ENCODE data around the gene ATF7IP2.
"Not testable (repeated sequence)": the region's sequence is repeated elsewhere in the genome, so short reads cannot be mapped to it uniquely, and the experiment has no call there.

Gene ATF7IP2

DNA sequence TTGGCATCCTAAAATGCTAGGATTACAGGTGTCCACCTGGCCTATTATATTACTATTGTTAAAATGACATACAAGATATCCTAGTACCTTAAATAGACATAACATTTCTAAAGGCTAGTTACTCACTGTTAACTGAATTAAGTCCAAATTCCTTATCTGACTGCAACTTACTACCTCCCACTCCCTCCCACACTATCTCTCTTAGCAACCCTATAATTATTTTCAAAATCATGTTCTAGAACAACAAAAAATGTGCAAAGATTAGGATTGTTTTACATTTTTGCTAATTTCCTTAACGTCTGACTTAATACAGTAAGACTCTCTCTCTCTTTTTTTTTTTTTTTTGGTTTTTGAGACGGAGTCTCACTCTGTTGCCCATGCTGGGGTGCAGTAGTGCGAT, 2.2 kb upstream of the ATF7IP2 start:
- FAIRE-seq (no peak), DNase-seq (ENCODE audit: insufficient read length) (no peak)
- TF ChIP-seq TAF1 (IDR thresholded peaks at IDR 0.05; ENCODE audit: borderline replicate concordance, low read depth, low read length) = no peak

DNA sequence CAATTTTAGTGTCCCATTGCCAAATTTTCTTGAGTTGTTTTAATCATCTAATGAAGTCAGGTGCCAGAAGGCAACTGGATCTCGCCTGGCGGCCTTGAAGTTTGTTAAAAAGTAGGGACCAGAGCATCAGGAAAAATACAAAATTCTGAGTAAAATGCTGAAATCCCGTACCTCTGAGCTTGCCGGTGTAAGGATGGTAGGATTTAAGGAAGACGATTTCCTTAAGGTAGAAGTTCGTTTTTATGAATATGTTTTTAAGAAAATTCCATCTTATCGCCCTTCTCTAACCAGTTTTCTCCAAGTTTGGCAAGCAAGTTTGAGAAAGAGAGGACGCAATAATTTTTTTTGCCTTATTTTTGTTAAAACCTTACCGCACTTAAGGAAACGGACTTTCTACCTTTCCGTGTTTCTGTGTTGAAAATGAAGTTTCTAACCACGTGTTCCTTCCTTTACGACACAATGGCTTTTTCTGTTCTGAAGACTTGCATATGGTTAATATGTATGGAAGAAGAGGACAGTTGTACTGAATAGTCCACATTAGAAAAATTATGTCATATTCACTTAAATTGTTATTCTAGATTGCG, 748 bp downstream of the ATF7IP2 start:
- no peak for DNase-seq (ENCODE audit: insufficient read length)
- no peak for TF ChIP-seq POLR2AphosphoS5 (IDR thresholded peaks at IDR 0.05; ENCODE audit: low read depth, low read length)
- no peak for TF ChIP-seq POLR2A (IDR thresholded peaks at IDR 0.05; ENCODE audit: low read depth, low read length)
- no peak for TF ChIP-seq TAF1 (IDR thresholded peaks at IDR 0.05; ENCODE audit: borderline replicate concordance, low read depth, low read length)
- FAIRE-seq = no peak

DNA sequence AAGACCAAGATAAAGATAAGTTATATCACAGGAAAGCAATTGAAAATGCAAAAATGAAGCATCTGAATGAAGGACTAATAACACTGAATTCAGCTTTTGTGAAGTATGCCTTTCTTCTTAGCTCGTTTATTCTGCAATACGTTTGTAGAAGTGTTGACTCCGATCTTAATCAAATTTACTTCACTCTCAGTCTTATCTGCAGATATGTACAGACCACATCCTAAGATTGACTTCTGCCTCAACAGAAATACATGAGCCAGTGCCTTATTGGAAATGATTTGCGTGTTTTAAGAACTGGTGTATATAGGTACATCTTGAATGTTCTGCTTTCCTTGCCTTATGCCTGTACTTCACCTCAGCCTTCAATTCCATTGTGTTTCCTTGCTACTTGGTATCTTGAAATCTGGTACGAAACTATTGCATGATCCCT, 1.3 kb downstream of the ATF7IP2 start:
- FAIRE-seq (peak; percentile 79), DNase-seq (ENCODE audit: insufficient read length) (no peak)
- TF ChIP-seq TAF1 (IDR thresholded peaks at IDR 0.05; ENCODE audit: borderline replicate concordance, low read depth, low read length) (no peak), POLR2A (IDR thresholded peaks at IDR 0.05; ENCODE audit: low read depth, low read length) (no peak), POLR2AphosphoS5 (IDR thresholded peaks at IDR 0.05; ENCODE audit: low read depth, low read length) (no peak)

DNA sequence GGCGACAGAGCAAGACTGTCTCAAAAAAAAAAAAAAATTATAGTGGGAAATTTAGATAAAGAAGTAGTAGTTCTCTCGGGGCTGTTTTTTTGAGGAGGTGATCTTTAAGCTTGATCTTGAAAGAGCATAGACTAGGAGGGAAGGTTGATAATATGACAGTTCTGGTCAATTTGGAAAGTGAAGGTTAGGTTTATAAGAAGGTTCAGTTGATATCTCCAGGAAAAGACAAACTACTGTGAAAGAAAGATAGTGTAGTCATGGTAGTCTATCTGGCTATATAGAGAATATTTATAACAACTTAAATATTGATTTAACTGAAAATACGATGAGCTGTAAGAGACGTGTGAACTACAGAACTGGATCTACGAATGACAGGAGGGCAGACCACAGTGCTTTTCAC, 3.1 kb downstream of the ATF7IP2 start:
- DNase-seq (ENCODE audit: insufficient read length) (no peak), FAIRE-seq (no peak)
- TF ChIP-seq POLR2AphosphoS5 (IDR thresholded peaks at IDR 0.05; ENCODE audit: low read depth, low read length) (no peak), TAF1 (IDR thresholded peaks at IDR 0.05; ENCODE audit: borderline replicate concordance, low read depth, low read length) (no peak), POLR2A (IDR thresholded peaks at IDR 0.05; ENCODE audit: low read depth, low read length) (no peak)

DNA sequence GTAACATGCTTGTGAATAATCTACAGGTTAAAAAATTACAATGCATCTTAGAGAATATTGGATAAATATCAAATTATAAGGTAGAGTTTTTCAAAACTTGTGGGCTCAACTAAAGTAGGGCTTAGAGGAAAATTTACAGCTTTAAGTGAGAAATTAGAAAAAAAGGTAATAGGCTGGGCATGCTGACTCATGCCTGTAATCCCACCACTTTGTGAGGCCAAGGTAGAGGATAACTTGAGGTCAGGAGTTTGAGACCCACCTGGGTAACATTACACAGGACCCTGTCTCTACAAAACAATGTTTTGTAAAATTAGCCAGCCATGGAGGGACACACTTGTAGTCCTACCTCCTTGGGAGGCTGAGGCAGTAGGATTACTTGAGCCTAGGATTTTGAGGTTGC, 4.5 kb downstream of the ATF7IP2 start:
- no peak for FAIRE-seq
- no peak for DNase-seq (ENCODE audit: insufficient read length)
- TF ChIP-seq TAF1 (IDR thresholded peaks at IDR 0.05; ENCODE audit: borderline replicate concordance, low read depth, low read length) = no peak
- no peak for TF ChIP-seq POLR2A (IDR thresholded peaks at IDR 0.05; ENCODE audit: low read depth, low read length)
- no peak for TF ChIP-seq POLR2AphosphoS5 (IDR thresholded peaks at IDR 0.05; ENCODE audit: low read depth, low read length)

DNA sequence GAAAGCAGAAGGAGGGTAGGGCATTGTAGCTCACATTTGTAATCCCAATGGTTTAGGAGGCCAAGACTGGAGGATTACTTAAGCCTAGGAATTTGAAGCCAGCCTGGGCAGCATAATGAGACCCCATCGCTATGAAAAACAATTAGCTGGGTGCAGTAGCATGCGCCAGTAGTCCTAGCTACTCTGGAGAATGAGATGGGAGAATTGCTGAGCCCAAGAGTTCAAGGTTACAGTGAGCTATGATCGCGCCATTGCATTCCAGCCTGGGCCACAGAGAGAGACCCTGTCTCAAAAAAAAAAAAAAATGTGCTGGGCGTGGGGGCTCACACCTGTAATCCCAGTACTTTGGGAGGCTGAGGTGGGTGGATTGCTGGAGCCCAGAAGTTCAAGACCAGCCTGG, 5.0 kb downstream of the ATF7IP2 start:
- no peak for FAIRE-seq

DNA sequence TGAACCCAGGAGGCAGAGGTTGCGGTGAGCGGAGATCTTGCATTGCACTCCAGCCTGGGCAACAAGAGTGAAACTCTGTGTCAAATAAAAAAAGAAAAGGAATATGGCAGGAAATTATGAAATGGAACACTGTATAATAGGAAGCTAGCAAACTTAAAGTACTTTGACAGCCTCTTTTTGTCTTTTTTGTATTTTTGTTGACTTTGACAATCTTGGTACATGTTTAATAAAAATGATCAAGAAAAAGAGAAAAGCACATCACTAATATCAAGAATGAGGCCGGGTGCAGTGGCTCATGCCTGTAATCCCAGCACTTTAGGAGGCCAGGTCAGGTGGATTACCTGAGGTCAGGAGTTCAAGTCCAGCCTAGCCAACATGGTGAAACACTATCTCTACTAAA, 5.5 kb downstream of the ATF7IP2 start:
- TF ChIP-seq POLR2AphosphoS5 (IDR thresholded peaks at IDR 0.05; ENCODE audit: low read depth, low read length) = no peak
- no peak for TF ChIP-seq POLR2A (IDR thresholded peaks at IDR 0.05; ENCODE audit: low read depth, low read length)
- no peak for TF ChIP-seq TAF1 (IDR thresholded peaks at IDR 0.05; ENCODE audit: borderline replicate concordance, low read depth, low read length)
- no peak for FAIRE-seq

More for the DNA sequence above, 5.0 kb downstream of the ATF7IP2 start:
- no peak for DNase-seq (ENCODE audit: insufficient read length)
- no peak for TF ChIP-seq TAF1 (IDR thresholded peaks at IDR 0.05; ENCODE audit: borderline replicate concordance, low read depth, low read length)
- TF ChIP-seq POLR2AphosphoS5 (IDR thresholded peaks at IDR 0.05; ENCODE audit: low read depth, low read length) = no peak
- no peak for TF ChIP-seq POLR2A (IDR thresholded peaks at IDR 0.05; ENCODE audit: low read depth, low read length)

DNA sequence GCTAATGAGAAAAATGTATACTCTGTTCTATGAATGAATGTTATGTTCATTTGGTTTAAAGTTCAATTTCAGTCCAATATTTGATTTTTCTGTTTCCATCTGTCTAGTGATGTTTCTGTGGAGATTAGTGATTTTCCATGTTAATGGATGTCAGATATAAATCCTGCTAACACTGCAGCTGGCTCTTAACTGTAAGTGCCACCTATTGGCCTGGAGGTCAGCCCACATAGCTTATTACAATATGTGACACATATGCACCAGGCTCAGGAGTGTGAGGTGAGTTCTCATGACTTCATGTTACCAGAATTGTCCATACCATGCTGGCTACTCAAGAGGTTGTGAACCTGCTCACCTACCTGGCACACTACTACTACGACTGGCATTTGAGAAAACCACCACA, 17.1 kb downstream of the ATF7IP2 start:
- FAIRE-seq (no peak), DNase-seq (ENCODE audit: insufficient read length) (no peak)
- TF ChIP-seq POLR2AphosphoS5 (IDR thresholded peaks at IDR 0.05; ENCODE audit: low read depth, low read length) (no peak), POLR2A (IDR thresholded peaks at IDR 0.05; ENCODE audit: low read depth, low read length) (no peak), TAF1 (IDR thresholded peaks at IDR 0.05; ENCODE audit: borderline replicate concordance, low read depth, low read length) (no peak)

More for the DNA sequence above, 5.5 kb downstream of the ATF7IP2 start:
- DNase-seq (ENCODE audit: insufficient read length) = no peak

DNA sequence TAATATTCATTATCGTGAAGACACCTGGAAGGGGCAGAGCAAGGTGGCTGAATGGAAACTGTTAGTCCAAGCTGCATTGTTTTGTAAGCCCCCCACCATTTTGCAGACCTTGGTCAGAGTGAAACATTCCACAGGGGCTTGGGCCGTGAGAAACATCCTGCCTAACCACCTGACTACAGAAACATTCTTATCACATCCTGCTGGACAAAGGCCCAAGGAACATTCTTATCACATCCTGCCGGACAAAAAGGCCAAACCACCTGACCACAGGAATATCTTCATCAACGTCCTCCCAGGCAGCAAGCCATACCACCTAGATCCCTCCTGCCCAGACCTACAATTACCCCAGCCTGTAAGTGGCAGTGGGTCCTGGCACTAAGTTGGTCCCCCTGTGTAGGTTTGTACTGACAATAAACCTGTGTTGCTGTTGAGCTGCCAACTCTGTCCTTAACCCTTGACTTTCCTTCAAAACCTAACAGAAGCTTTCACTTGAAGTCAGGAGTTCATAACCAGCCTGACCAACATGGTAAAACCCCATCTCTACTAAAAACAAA, 19.6 kb downstream of the ATF7IP2 start:
- no peak for TF ChIP-seq POLR2AphosphoS5 (IDR thresholded peaks at IDR 0.05; ENCODE audit: low read depth, low read length)
- TF ChIP-seq POLR2A (IDR thresholded peaks at IDR 0.05; ENCODE audit: low read depth, low read length) = no peak
- no peak for TF ChIP-seq TAF1 (IDR thresholded peaks at IDR 0.05; ENCODE audit: borderline replicate concordance, low read depth, low read length)
- FAIRE-seq (no peak), DNase-seq (ENCODE audit: insufficient read length) (no peak)

DNA sequence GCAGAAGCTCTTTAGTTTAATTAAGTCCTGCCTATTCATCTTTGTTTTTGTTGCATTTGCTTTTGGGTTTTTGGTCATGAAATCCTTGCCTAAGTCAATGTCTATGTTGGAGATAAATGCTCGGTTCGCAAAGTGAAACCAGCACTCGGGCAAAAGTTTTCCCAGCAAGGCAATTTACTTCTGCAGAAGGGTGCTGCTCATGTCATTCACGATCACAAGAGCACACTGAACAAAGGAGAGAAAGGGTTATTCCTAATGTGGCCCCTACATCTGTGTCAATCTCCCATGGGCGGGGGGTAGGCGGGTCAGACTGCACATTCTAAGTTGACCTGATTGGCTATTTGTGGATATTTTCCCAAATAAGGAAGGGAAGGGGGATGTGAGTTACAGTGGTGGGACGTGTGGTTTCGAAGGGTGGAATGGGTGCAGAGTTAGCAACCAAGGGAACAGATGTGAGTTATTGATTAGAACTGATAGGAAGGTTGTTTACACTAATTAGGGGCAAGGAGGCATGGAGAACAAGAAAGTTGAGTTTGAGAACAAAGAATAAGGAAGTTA, 23.0 kb downstream of the ATF7IP2 start:
- FAIRE-seq = no peak
- TF ChIP-seq POLR2A (IDR thresholded peaks at IDR 0.05; ENCODE audit: low read depth, low read length) (no peak), TAF1 (IDR thresholded peaks at IDR 0.05; ENCODE audit: borderline replicate concordance, low read depth, low read length) (no peak)
- DNase-seq (ENCODE audit: insufficient read length) = no peak

DNA sequence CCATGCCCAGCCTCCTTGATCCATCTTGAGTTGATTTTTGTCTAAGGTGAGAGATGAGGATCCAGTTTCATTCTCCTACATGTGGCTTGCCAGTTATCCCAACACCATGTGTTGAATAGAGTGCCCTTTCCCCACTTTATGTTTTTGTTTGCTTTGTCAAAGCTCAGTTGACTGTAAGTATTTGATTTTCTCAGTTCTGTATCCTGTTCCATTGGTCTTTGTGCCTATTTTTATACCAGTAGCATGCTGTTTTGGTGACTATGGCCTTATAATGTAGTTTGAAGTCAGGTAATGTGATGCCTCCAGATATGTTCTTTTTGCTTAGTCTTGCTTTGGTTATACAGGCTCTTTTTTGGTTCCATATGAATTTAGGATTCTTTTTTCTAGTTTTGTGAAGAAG, 23.9 kb downstream of the ATF7IP2 start:
- not testable (repeated sequence) for FAIRE-seq; DNase-seq (ENCODE audit: insufficient read length)

DNA sequence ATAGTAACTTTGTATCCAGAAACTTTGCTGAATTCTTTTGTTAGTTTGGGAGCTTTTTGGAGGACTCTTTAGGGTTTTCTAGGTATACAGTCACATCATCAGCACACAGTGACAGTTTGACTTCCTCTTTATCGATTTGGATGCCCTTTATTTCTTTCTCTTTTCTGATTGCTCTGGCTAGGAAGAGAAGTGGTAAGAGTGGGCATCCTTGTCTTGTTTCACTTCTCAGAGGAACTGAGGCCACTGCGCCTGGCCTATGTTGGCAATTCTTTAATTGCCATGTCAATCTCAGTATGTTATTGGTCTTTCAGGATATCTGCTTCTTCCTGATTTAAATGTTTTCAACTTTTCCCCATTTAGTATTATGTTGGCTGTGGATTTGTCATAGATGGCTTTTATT, 24.6 kb downstream of the ATF7IP2 start:
- TF ChIP-seq POLR2AphosphoS5 (IDR thresholded peaks at IDR 0.05; ENCODE audit: low read depth, low read length) (no peak), POLR2A (IDR thresholded peaks at IDR 0.05; ENCODE audit: low read depth, low read length) (no peak), TAF1 (IDR thresholded peaks at IDR 0.05; ENCODE audit: borderline replicate concordance, low read depth, low read length) (no peak)
- DNase-seq (ENCODE audit: insufficient read length) (no peak), FAIRE-seq (no peak)

All from GM12892 (cell line).